H1 (cell line): Measurements from ENCODE around the gene KIF26A. TPM values are rescaled to one million over a fixed set of nuclear protein-coding genes. Genes with fewer than 3 reads are reported as not detected.
A peak's percentile ranks its signal among the peaks of the same experiment; 100 is the strongest.

Experiments
- CTCF ChIA-PET: fragments of 300-600 bp; sonication (Branson Sonifier 250); formaldehyde crosslinking; loops from one replicate; lab custom pipeline; 2021; ENCODE audit not compliant: partially characterized antibody; lab: Charles Lee
- POLR2A ChIA-PET: fragments of 300-600 bp; sonication (Branson Sonifier 250); formaldehyde crosslinking; loops from one replicate; lab custom pipeline; 2021; ENCODE audit warnings: inconsistent platforms; ENCODE audit not compliant: partially characterized antibody; lab: Charles Lee
- DNase-seq, 2 experiments: peaks; one replicate each; pipeline versions ENCODE4 v3.0.0 to v3.0.0-alpha.2; 2010 to 2022; ENCODE audit warnings: low spot score in 2 of 2, low read depth in 1 of 2, mixed read lengths in 1 of 2
- FAIRE-seq: peaks from 2 replicates; lab custom pipeline; 2011; peaks lifted over from hg19 to GRCh38; lab: Jason Lieb, UNC
- H2AFZ ChIP-seq: 2 replicates; pipeline ENCODE4 v1.8.1; 2012; ENCODE audit warnings: low read length, inconsistent platforms
- H2AK5ac ChIP-seq: 2 replicates; pipeline ENCODE4 v1.6.1; 2013; ENCODE audit warnings: low read depth, low read length
- H2BK120ac ChIP-seq: replicated peaks from 2 replicates; pipeline ENCODE3; 2013; ENCODE audit warnings: low read depth, low read length, inconsistent platforms
- H2BK12ac ChIP-seq: 2 replicates; pipeline ENCODE4 v1.6.1; 2013; ENCODE audit warnings: low read depth, low read length
- H2BK15ac ChIP-seq: 2 replicates; pipeline ENCODE4 v1.6.1; 2013; ENCODE audit warnings: low read length
- H2BK20ac ChIP-seq: 2 replicates; pipeline ENCODE4 v1.6.1; 2013; ENCODE audit warnings: low read length
- H2BK5ac ChIP-seq: 2 replicates; pipeline ENCODE4 v1.6.1; 2013; ENCODE audit warnings: low read depth, low read length
- H3K14ac ChIP-seq: 2 replicates; pipeline ENCODE4 v1.6.1; 2013; ENCODE audit warnings: inconsistent platforms; ENCODE audit not compliant: insufficient read length
- H3K18ac ChIP-seq: 2 replicates; pipeline ENCODE4 v1.6.1; 2013; ENCODE audit warnings: low read length; ENCODE audit errors: extremely low read depth
- H3K23ac ChIP-seq: 2 replicates; pipeline ENCODE4 v1.6.1; 2013; ENCODE audit warnings: inconsistent platforms; ENCODE audit not compliant: insufficient read length
- H3K23me2 ChIP-seq: 2 replicates; pipeline ENCODE4 v1.6.1; 2013; ENCODE audit warnings: low read depth, low read length
- H3K27ac ChIP-seq: 2 replicates; pipeline ENCODE4 v1.6.1; 2011; ENCODE audit warnings: low read depth, low read length, inconsistent platforms
- H3K27me3 ChIP-seq, 4 experiments: replicated peaks in 1 of 4; 1 replicate in 1 of 4; 2 replicates in 3 of 4; pipeline versions ENCODE4 v1.6.1 to v1.8.1; 2011 to 2013; ENCODE audit warnings: low read length in 3 of 4, mild to moderate bottlenecking in 3 of 4, inconsistent platforms in 2 of 4, mixed read lengths in 2 of 4, moderate library complexity in 1 of 4; ENCODE audit not compliant: control insufficient read depth in 3 of 4, insufficient read depth in 3 of 4; ENCODE audit errors: extremely low read depth in 1 of 4
- H3K36me3 ChIP-seq, 4 experiments: 2 replicates each; pipeline versions ENCODE4 v1.6.1 to v1.8.1; 2011 to 2013; ENCODE audit warnings: mild to moderate bottlenecking in 4 of 4, low read length in 3 of 4, moderate library complexity in 2 of 4, control low read depth in 1 of 4, inconsistent platforms in 1 of 4; ENCODE audit not compliant: insufficient read depth in 4 of 4, control insufficient read depth in 2 of 4
- H3K4ac ChIP-seq: replicated peaks from 2 replicates; pipeline ENCODE3; 2013; ENCODE audit warnings: low read length, low read depth, mixed read lengths, inconsistent platforms; ENCODE audit not compliant: insufficient read length
- H3K4me1 ChIP-seq, 4 experiments: replicated peaks in 1 of 4; 1 replicate in 1 of 4; 2 replicates in 3 of 4; pipeline versions ENCODE4 v1.6.1 to v1.8.1; 2011 to 2013; ENCODE audit warnings: low read length in 3 of 4, inconsistent platforms in 2 of 4, mixed read lengths in 1 of 4; ENCODE audit not compliant: insufficient read depth in 4 of 4, control insufficient read depth in 3 of 4
- H3K4me2 ChIP-seq, 2 experiments: 2 replicates each; pipeline versions ENCODE4 v1.6.1 to v1.8.1; 2011 to 2013; ENCODE audit warnings: low read depth in 2 of 2, low read length in 2 of 2, control low read depth in 1 of 2, inconsistent platforms in 1 of 2, mild to moderate bottlenecking in 1 of 2; ENCODE audit not compliant: insufficient read depth in 1 of 2
- H3K4me3 ChIP-seq, 4 experiments: fragments of 200-600, 300-600 bp in 1 of 4; sonication (generic), shearing (Covaris generic), sonication (Bioruptor Twin) in 1 of 4; 2 replicates each; pipeline versions ENCODE4 v1.5.1 to v1.8.1; 2011 to 2016; ENCODE audit warnings: low read length in 4 of 4, low read depth in 3 of 4, control low read depth in 2 of 4, inconsistent platforms in 2 of 4, mild to moderate bottlenecking in 2 of 4, mixed read lengths in 1 of 4, moderate library complexity in 1 of 4; ENCODE audit not compliant: insufficient read depth in 2 of 4; ENCODE audit errors: extremely low read depth in 1 of 4
- H3K56ac ChIP-seq: replicated peaks from 2 replicates; pipeline ENCODE3; 2013; ENCODE audit warnings: low read depth, mild to moderate bottlenecking, mixed read lengths, low read length, inconsistent platforms; ENCODE audit not compliant: insufficient read length
- H3K79me1 ChIP-seq: 2 replicates; pipeline ENCODE4 v1.6.1; 2013; ENCODE audit warnings: low read depth, low read length, control low read depth
- H3K79me2 ChIP-seq, 2 experiments: 2 replicates each; pipeline versions ENCODE4 v1.6.1 to v1.8.1; 2012 to 2013; ENCODE audit warnings: low read length in 2 of 2, mild to moderate bottlenecking in 2 of 2, inconsistent platforms in 1 of 2; ENCODE audit not compliant: insufficient read depth in 2 of 2, control insufficient read depth in 1 of 2
- H3K9ac ChIP-seq, 4 experiments: replicated peaks in 1 of 4; 1 replicate in 1 of 4; 2 replicates in 3 of 4; pipeline versions ENCODE4 v1.6.1 to v1.8.1; 2011 to 2013; ENCODE audit warnings: low read depth in 3 of 4, low read length in 3 of 4, control low read depth in 2 of 4, mild to moderate bottlenecking in 2 of 4, moderate library complexity in 2 of 4, inconsistent platforms in 1 of 4; ENCODE audit errors: extremely low read depth in 1 of 4
- H3K9me3 ChIP-seq, 2 experiments: 2 replicates each; pipeline versions ENCODE4 v1.6.1 to v1.8.1; 2012 to 2013; ENCODE audit warnings: mild to moderate bottlenecking in 2 of 2, moderate library complexity in 2 of 2, control low read depth in 1 of 2, inconsistent platforms in 1 of 2, low read depth in 1 of 2, low read length in 1 of 2, mixed read lengths in 1 of 2; ENCODE audit not compliant: insufficient read depth in 2 of 2
- H4K20me1 ChIP-seq, 2 experiments: replicated peaks in 1 of 2; 2 replicates each; pipeline versions ENCODE3 to v1.8.1; 2011 to 2013; ENCODE audit warnings: inconsistent platforms in 2 of 2, low read length in 2 of 2, mild to moderate bottlenecking in 1 of 2; ENCODE audit not compliant: insufficient read depth in 2 of 2, control insufficient read depth in 1 of 2
- H4K5ac ChIP-seq: 2 replicates; pipeline ENCODE4 v1.6.1; 2013; ENCODE audit warnings: low read length, low read depth, mixed read lengths, inconsistent platforms; ENCODE audit not compliant: insufficient read length
- H4K8ac ChIP-seq: 2 replicates; pipeline ENCODE4 v1.8.0; 2013; ENCODE audit warnings: mild to moderate bottlenecking, moderate library complexity, low read length, inconsistent platforms; ENCODE audit not compliant: insufficient read depth; ENCODE audit errors: extremely low read depth
- H4K91ac ChIP-seq: replicated peaks from 2 replicates; pipeline ENCODE3; 2013; ENCODE audit warnings: low read length, mixed read lengths, inconsistent platforms; ENCODE audit not compliant: insufficient read length
- KDM4A ChIP-seq: IDR thresholded peaks from one replicate; pipeline ENCODE4 v1.7.1; 2012; ENCODE audit warnings: low read depth, mild to moderate bottlenecking, moderate library complexity, low read length, inconsistent platforms; ENCODE audit not compliant: severe bottlenecking
- RAD21 ChIP-seq, 2 experiments: IDR thresholded peaks in 1 of 2; conservative IDR thresholded peaks in 1 of 2; 2 replicates each; pipeline ENCODE4 v1.6.1; 2011; ENCODE audit warnings: low read depth in 2 of 2, low read length in 2 of 2, improper control_type of control experiment in 1 of 2, inconsistent platforms in 1 of 2, mild to moderate bottlenecking in 1 of 2, moderate library complexity in 1 of 2
- WGBS, 2 experiments: shearing (Covaris generic) in 1 of 2; methylation state at CpG; one replicate each; pipeline versions ENCODE4 v1.1.6 to v1.1.7; 2013 to 2015; ENCODE audit warnings: low lambda C conversion rate in 2 of 2, mixed read lengths in 2 of 2, inconsistent platforms in 1 of 2, low coverage in 1 of 2, missing lambda C conversion rate in 1 of 2; ENCODE audit not compliant: insufficient replicate concordance in 2 of 2, insufficient coverage in 1 of 2, insufficient read length in 1 of 2; ENCODE audit errors: extremely low coverage in 1 of 2, missing lambda C conversion rate in 1 of 2; 5-methylcytosine and 5-hydroxymethylcytosine counted together
- polyA plus RNA-seq, 7 experiments: library from polyadenylated mRNA; depleted of rRNA in 3 of 7; stranded (reverse) in 5 of 7; unstranded in 2 of 7; fragments of >200 nt in 5 of 7; fragments of 200-250 nt in 2 of 7; gene quantifications; 1 replicate in 5 of 7; 2 replicates in 1 of 7; 4 replicates in 1 of 7; pipeline versions ENCODE4 v1.2.1 to v1.2.3, GENCODE V29; 2011 to 2013; ENCODE audit warnings: missing spikeins in 2 of 7, mixed read lengths in 2 of 7
- total RNA-seq: library from RNA; stranded (reverse); fragmentation: NEBNext Ultra II Directional; extraction: Animal tissue kit (Norgen Biotek cat#: 25700); gene quantifications from 2 replicates; pipeline ENCODE4 v1.2.1, GENCODE V29; 2021

KIF26A gene
- total and polyA plus RNA-seq, 2 of the 8 experiments (the other 6 are each of a cell fraction or from before 2014, with no cell fraction given): 11.5 to 41.6 TPM

DNA sequence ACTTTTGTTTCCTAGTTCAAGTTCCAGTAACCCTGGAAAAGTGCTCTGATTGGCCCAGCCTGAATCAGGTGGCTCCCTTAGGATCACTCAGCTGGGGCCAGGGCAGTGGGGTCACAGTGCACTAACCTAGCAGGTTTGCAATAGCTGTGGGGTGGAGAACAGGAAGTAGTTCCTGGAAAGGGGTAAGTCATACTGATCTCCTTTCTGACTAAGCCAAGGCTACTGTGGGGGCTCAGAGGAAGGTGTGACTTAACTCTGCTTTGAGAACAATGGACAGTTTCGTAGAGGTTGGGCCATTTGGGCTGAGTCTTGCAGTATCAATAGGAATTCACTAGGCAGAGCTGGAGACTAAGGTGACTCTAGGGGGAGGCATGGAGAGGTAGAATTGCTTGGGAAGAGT lies 89.4 kb downstream of the KIF26A start:
- WGBS, 2 experiments: 95% methylated on average over 1 of the region's 1 CpG; no CpG with 5 or more reads in 1 of the 2 experiments
- H2BK15ac ChIP-seq: no peak overlapping the region
- no peak overlapping the region for H3K27ac ChIP-seq
- peaks cover 9% of the 10 kb centered on the region; the same call in 1 of the 2 replicates for H3K23me2 ChIP-seq
- no peak overlapping the region for H3K4me3 ChIP-seq
- H2BK120ac ChIP-seq: no peak overlapping the region
- no peak overlapping the region for H3K23ac ChIP-seq
- no peaks in the 10 kb centered on the region for H3K27me3 ChIP-seq
- H3K36me3 ChIP-seq: no peaks in the 10 kb centered on the region; a peak in 1 of 8 replicates
- 0 out of 2 replicates have a peak overlapping the region, but pooled peaks have one; percentile 28 for H2AK5ac ChIP-seq
- H3K4me2 ChIP-seq: no peak overlapping the region
- no peaks in the 10 kb centered on the region for H3K79me2 ChIP-seq
- no peak overlapping the region for H4K8ac ChIP-seq
- H3K4me1 ChIP-seq: peaks cover 0 to 11% (median 4%) of the 10 kb centered on the region in 4 experiments; a peak in 4 of 7 replicates
- POLR2A ChIA-PET: no interaction called here
- H4K20me1 ChIP-seq: peaks cover 0 to 8% of the 10 kb centered on the region in 2 experiments
- TF ChIP-seq RAD21 (IDR thresholded peaks at IDR 0.05 in 1 of 2, conservative IDR thresholded peaks at IDR 0.05 in 1 of 2; ENCODE audit: low read depth in 2 of 2, low read length in 2 of 2) (peak; percentile 6 to 27; a peak in 2 of 4 replicates), KDM4A (no peak)
- peaks cover 5 to 13% of the 10 kb centered on the region in 2 experiments for H3K9me3 ChIP-seq
- no peaks in the 10 kb centered on the region for H3K79me1 ChIP-seq
- no peak overlapping the region for H2BK12ac ChIP-seq
- CTCF ChIA-PET: interaction anchor here (0.7 to 4.6 kb wide), 7 partner anchors 12 to 337 kb away, joined by 3 to 14 read pairs (median 3); no protein-coding TSS in a partner anchor
- H4K91ac ChIP-seq: no peak overlapping the region
- H2AFZ ChIP-seq: no peak overlapping the region
- H3K14ac ChIP-seq: no peak overlapping the region
- H2BK20ac ChIP-seq: no peak overlapping the region
- H4K5ac ChIP-seq: no peak overlapping the region
- no peak overlapping the region for H3K18ac ChIP-seq
- no peak overlapping the region for H3K56ac ChIP-seq
- no peak overlapping the region for H2BK5ac ChIP-seq
- DNase-seq: no peak
- FAIRE-seq: no peak
- H3K9ac ChIP-seq: no peak overlapping the region
- no peak overlapping the region for H3K4ac ChIP-seq
